ENCODE data around the gene OTOGL. TPM values are rescaled to one million over a fixed set of nuclear protein-coding genes. Genes with fewer than 3 reads are reported as not detected.

Gene OTOGL
- total and polyA plus RNA-seq, 4 donors, result 0.20 to 0.62 (median 0.54) TPM; not detected in 1

DNA sequence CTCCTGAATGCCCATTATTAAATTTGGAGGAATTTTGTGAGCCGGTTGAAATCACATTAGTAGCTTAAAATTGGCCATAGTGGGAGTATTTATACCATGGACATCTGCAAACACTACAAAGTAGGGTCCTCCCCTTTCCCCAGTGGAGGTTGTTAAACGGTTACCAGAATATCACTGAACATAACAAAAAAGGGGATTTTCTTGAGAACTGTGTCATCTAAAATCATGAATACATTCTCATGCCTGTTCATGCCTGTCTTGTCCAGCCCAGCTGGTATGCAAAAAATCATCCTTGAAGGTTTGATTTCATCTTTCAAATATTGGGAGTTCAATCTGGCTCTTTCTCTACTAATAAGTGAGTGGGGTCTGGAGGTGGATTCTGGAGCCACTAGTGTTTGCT is 96.4 kb downstream of the OTOGL start:
- no peak for ATAC-seq (ENCODE audit: low FRiP score)
- no peak for DNase-seq
- Histone ChIP-seq H3K36me3 (ENCODE audit: control insufficient read depth in 1 of 2, insufficient read depth in 2 of 2, low read length in 1 of 2) (no peaks in the 10 kb centered on the region), H3K27me3 (ENCODE audit: control insufficient read depth in 1 of 2, insufficient read depth in 2 of 2, low read length in 1 of 2) (no peaks in the 10 kb centered on the region), H3K4me3 (ENCODE audit: low read length in 2 of 2) (no peak overlapping the region), H3K9me3 (ENCODE audit: control insufficient read depth, low read length) (no peaks in the 10 kb centered on the region), H3K4me1 (ENCODE audit: control insufficient read depth in 1 of 2, insufficient read depth in 2 of 2, low read length in 2 of 2) (no peaks in the 10 kb centered on the region), H3K27ac (ENCODE audit: low read depth in 1 of 2, low read length in 2 of 2) (no peak overlapping the region)
- intact Hi-C loops (cut with DNase I), result loop anchor here in 1 of 2 donors (10.0 kb wide), 1 partner anchor 209 kb away; no protein-coding TSS in a partner anchor
- WGBS, 2 donors, result 69 to 70% methylated on average over 2 of the region's 2 CpGs

DNA sequence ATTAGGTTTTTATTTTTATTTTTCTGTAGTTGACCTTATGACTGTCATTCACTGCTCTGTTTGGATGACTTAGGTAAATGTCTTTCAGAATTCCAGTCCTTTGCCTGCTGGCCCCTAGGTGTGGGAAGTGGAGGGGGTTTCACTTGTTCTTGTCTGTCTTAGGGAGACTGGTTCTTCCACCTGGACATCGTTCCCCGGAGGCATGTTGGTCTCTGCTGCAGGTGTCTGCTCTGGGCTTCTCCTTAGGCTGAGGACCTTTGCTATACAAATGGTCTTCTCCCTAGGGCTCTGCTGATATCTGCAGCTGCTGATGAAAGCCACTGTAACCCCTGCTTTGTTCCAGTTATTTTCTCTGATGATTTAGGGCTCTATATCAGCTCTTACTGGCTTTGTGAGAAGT is 97.1 kb downstream of the OTOGL start:
- Histone ChIP-seq H3K27ac (ENCODE audit: low read depth in 1 of 2, low read length in 2 of 2) (no peak overlapping the region), H3K4me3 (ENCODE audit: low read length in 2 of 2) (no peak overlapping the region), H3K4me1 (ENCODE audit: control insufficient read depth in 1 of 2, insufficient read depth in 2 of 2, low read length in 2 of 2) (no peaks in the 10 kb centered on the region), H3K27me3 (ENCODE audit: control insufficient read depth in 1 of 2, insufficient read depth in 2 of 2, low read length in 1 of 2) (no peaks in the 10 kb centered on the region), H3K9me3 (ENCODE audit: control insufficient read depth, low read length) (no peaks in the 10 kb centered on the region), H3K36me3 (ENCODE audit: control insufficient read depth in 1 of 2, insufficient read depth in 2 of 2, low read length in 1 of 2) (no peaks in the 10 kb centered on the region)
- WGBS, 2 donors, result 92 to 95% methylated on average over 2 of the region's 2 CpGs
- ATAC-seq (ENCODE audit: low FRiP score) (no peak), DNase-seq (no peak)
- intact Hi-C loops (cut with DNase I), result loop anchor here in 1 of 2 donors (10.0 kb wide), 1 partner anchor 208 kb away; no protein-coding TSS in a partner anchor

DNA sequence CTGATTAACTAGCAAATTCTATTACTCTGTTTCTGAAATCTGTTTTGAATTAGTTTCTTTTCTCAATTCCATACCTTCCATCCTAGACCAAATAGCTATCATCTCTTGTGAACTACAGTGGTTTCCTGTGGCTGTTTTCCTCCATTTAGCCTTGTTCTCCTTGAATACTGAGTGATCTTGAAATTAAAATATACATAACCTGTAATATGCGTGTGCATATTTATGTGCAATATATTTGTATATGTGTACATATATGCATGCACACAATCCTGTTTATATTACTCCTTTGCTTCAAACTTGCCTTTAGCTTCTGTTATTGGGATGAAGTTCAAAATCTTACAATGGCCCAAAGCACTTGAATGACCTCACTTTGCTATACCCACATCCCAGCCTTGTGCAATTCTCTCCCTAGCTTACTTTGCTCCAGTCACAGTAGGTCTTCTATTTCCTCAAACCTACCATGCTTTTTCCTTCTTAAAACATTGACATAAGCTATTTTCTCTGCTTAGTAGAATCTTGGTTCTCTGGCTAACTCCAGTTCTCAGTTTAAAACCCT is 99.5 kb downstream of the OTOGL start:
- intact Hi-C loops (cut with DNase I), result loop anchor here in 1 of 2 donors (10.0 kb wide), 1 partner anchor 206 kb away; no protein-coding TSS in a partner anchor
- Histone ChIP-seq H3K4me1 (ENCODE audit: control insufficient read depth in 1 of 2, insufficient read depth in 2 of 2, low read length in 2 of 2) (no peaks in the 10 kb centered on the region), H3K27me3 (ENCODE audit: control insufficient read depth in 1 of 2, insufficient read depth in 2 of 2, low read length in 1 of 2) (no peaks in the 10 kb centered on the region), H3K4me3 (ENCODE audit: low read length in 2 of 2) (no peak overlapping the region), H3K36me3 (ENCODE audit: control insufficient read depth in 1 of 2, insufficient read depth in 2 of 2, low read length in 1 of 2) (no peaks in the 10 kb centered on the region), H3K9me3 (ENCODE audit: control insufficient read depth, low read length) (no peaks in the 10 kb centered on the region), H3K27ac (ENCODE audit: low read depth in 1 of 2, low read length in 2 of 2) (no peak overlapping the region)
- no peak for ATAC-seq (ENCODE audit: low FRiP score)
- WGBS, 2 donors, result 97 to 98% methylated on average over 1 of the region's 1 CpG
- DNase-seq, result no peak

DNA sequence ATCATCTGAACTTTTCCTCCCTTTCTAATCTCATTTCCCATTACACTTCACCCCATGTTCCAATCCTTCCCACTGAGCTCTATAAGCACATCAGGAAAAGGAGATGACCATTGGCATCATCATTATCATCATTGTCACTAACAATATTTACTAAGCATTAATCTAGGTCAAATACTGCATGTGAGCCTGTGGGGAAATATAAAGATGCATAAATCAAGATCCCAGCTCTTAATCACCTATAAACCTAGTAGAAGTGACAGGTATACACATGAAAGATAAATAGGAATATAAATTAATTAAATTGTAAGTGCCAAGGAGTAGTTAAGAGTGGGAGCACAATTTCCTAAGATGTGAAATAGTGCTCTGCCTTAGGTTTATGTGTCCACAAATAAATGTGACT is 100.6 kb downstream of the OTOGL start:
- ATAC-seq (ENCODE audit: low FRiP score), result no peak
- H3K4me3 ChIP-seq (ENCODE audit: low read length in 2 of 2), result no peak overlapping the region
- no peak for DNase-seq
- H3K4me1 ChIP-seq (ENCODE audit: control insufficient read depth in 1 of 2, insufficient read depth in 2 of 2, low read length in 2 of 2), result no peaks in the 10 kb centered on the region
- no peaks in the 10 kb centered on the region for H3K9me3 ChIP-seq (ENCODE audit: control insufficient read depth, low read length)
- no peaks in the 10 kb centered on the region for H3K27me3 ChIP-seq (ENCODE audit: control insufficient read depth in 1 of 2, insufficient read depth in 2 of 2, low read length in 1 of 2)
- intact Hi-C loops (cut with DNase I), result loop anchor here in 1 of 2 donors (10.0 kb wide), 1 partner anchor 205 kb away; no protein-coding TSS in a partner anchor
- no peak overlapping the region for H3K27ac ChIP-seq (ENCODE audit: low read depth in 1 of 2, low read length in 2 of 2)
- no peaks in the 10 kb centered on the region for H3K36me3 ChIP-seq (ENCODE audit: control insufficient read depth in 1 of 2, insufficient read depth in 2 of 2, low read length in 1 of 2)

DNA sequence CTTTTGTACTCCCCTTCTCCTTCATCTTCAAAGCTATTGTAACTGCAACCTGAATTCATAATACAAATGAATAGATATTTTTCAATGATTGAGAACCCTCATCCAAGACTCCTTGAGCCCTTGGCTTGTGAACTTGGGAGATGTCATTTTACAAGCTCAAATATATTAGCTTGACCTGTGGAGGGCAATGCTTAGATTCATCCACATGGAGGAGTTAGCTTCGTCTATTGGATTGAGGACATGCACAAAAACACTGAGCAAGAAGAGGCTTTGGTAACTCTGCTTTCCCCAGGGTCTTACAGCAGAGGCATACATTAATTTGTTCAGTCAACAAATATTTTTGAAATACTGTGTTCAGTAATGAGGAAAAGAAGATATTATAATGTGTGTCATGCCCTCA is 101.1 kb downstream of the OTOGL start:
- Histone ChIP-seq H3K27ac (ENCODE audit: low read depth in 1 of 2, low read length in 2 of 2) (no peak overlapping the region), H3K4me3 (ENCODE audit: low read length in 2 of 2) (no peak overlapping the region), H3K4me1 (ENCODE audit: control insufficient read depth in 1 of 2, insufficient read depth in 2 of 2, low read length in 2 of 2) (no peaks in the 10 kb centered on the region), H3K9me3 (ENCODE audit: control insufficient read depth, low read length) (no peaks in the 10 kb centered on the region), H3K27me3 (ENCODE audit: control insufficient read depth in 1 of 2, insufficient read depth in 2 of 2, low read length in 1 of 2) (no peaks in the 10 kb centered on the region), H3K36me3 (ENCODE audit: control insufficient read depth in 1 of 2, insufficient read depth in 2 of 2, low read length in 1 of 2) (no peaks in the 10 kb centered on the region)
- ATAC-seq (ENCODE audit: low FRiP score), result no peak
- DNase-seq, result no peak
- 90 to 93% methylated on average over 1 of the region's 1 CpG for WGBS, 2 donors
- intact Hi-C loops (cut with DNase I), result no loop called here

DNA sequence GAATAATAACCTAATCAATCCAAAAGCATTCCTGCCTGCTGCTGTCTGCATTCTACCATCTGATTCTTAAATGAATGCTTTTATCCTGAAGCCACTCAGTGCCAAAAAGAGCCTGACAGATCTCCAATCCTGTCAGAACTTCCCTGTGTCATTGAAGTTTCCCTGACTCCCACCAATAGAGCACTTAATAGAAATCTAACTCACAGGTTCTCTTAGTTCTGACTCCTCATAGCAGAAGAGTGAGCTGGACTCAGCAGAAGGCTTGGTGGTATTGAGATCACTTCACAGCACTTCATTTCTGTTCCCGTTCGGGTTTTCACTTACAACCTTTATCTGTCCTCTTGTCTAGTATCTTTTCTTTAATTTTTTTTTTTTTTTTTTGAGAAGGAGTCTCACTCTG is 102.6 kb downstream of the OTOGL start:
- 92% methylated on average over 2 of the region's 2 CpGs for WGBS, 2 donors
- no peaks in the 10 kb centered on the region for H3K36me3 ChIP-seq (ENCODE audit: control insufficient read depth in 1 of 2, insufficient read depth in 2 of 2, low read length in 1 of 2)
- DNase-seq (no peak), ATAC-seq (ENCODE audit: low FRiP score) (no peak)
- H3K27ac ChIP-seq (ENCODE audit: low read depth in 1 of 2, low read length in 2 of 2), result no peak overlapping the region
- H3K9me3 ChIP-seq (ENCODE audit: control insufficient read depth, low read length), result no peaks in the 10 kb centered on the region
- H3K4me3 ChIP-seq (ENCODE audit: low read length in 2 of 2), result no peak overlapping the region
- H3K4me1 ChIP-seq (ENCODE audit: control insufficient read depth in 1 of 2, insufficient read depth in 2 of 2, low read length in 2 of 2), result no peaks in the 10 kb centered on the region
- intact Hi-C loops (cut with DNase I), result no loop called here
- H3K27me3 ChIP-seq (ENCODE audit: control insufficient read depth in 1 of 2, insufficient read depth in 2 of 2, low read length in 1 of 2), result no peaks in the 10 kb centered on the region

DNA sequence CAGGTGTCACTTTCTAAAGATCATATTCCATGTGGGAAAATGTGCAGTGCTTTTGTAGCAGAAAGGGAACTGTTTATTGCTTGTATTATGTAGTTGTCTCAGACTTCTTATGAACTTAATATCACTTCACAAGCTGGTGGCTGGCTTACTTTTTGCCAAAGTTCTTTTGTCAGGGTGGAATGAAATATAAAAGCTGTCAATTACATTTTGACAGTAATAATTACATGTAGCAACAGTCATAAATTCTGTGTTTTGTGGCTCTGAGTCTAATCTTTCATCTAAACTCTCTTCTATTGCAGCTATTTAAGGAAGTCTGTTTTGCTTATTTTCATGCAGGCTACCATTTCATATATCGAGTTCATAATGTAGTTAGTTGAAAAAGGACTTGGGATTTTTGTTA is 106.6 kb downstream of the OTOGL start:
- ATAC-seq (ENCODE audit: low FRiP score), result no peak
- WGBS, 2 donors, result 22 to 24% methylated on average over 1 of the region's 1 CpG
- DNase-seq, result no peak
- H3K4me3 ChIP-seq (ENCODE audit: low read length in 2 of 2), result no peak overlapping the region
- H3K9me3 ChIP-seq (ENCODE audit: control insufficient read depth, low read length), result no peaks in the 10 kb centered on the region
- no peaks in the 10 kb centered on the region for H3K4me1 ChIP-seq (ENCODE audit: control insufficient read depth in 1 of 2, insufficient read depth in 2 of 2, low read length in 2 of 2)
- H3K36me3 ChIP-seq (ENCODE audit: control insufficient read depth in 1 of 2, insufficient read depth in 2 of 2, low read length in 1 of 2), result no peaks in the 10 kb centered on the region
- intact Hi-C loops (cut with DNase I), result no loop called here
- no peak overlapping the region for H3K27ac ChIP-seq (ENCODE audit: low read depth in 1 of 2, low read length in 2 of 2)
- H3K27me3 ChIP-seq (ENCODE audit: control insufficient read depth in 1 of 2, insufficient read depth in 2 of 2, low read length in 1 of 2), result no peaks in the 10 kb centered on the region

DNA sequence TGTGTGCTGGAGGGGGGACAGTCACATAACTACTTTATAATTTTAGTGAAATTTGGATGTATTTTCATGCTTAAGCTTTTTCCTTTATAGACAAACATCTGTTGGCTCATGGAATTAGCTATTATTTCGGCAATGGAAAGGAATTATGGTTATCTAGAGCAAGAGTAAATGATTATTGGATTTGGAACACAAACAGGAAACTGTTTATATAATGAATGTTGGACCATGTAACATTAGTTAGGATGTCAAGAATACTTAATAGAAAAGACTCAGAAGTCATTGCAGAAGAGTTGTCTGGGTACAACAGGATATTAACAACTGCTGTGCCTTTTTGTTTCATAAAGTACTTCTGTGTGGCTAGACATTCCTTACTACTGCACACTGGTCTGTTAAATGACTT is 108.7 kb downstream of the OTOGL start:
- 88 to 100% methylated on average over 1 of the region's 1 CpG for WGBS, 2 donors
- no peaks in the 10 kb centered on the region for H3K4me1 ChIP-seq (ENCODE audit: control insufficient read depth in 1 of 2, insufficient read depth in 2 of 2, low read length in 2 of 2)
- no peaks in the 10 kb centered on the region for H3K36me3 ChIP-seq (ENCODE audit: control insufficient read depth in 1 of 2, insufficient read depth in 2 of 2, low read length in 1 of 2)
- intact Hi-C loops (cut with DNase I), result no loop called here
- H3K9me3 ChIP-seq (ENCODE audit: control insufficient read depth, low read length), result no peaks in the 10 kb centered on the region
- ATAC-seq (ENCODE audit: low FRiP score) (no peak), DNase-seq (no peak)
- no peak overlapping the region for H3K27ac ChIP-seq (ENCODE audit: low read depth in 1 of 2, low read length in 2 of 2)
- no peak overlapping the region for H3K4me3 ChIP-seq (ENCODE audit: low read length in 2 of 2)
- no peaks in the 10 kb centered on the region for H3K27me3 ChIP-seq (ENCODE audit: control insufficient read depth in 1 of 2, insufficient read depth in 2 of 2, low read length in 1 of 2)

DNA sequence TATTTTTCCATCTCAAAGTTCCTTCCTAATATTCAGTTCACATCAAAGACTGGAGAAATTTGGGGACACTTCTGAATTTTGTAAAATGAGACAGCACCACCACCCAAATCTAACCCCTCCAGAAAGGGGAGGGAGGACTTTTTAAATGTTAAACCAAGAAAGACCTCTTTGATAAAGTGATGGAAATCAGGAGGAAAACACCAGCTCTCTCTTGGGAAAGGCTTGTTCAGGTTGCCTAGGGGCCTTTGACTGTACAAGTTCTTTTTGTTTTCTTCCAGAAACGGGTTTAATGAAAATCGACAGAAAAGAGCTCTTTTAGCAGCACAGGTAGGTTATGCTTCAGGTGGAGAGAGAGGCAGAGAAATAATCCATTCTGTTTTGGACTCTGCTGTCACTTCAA is 112.3 kb downstream of the OTOGL start:
- DNase-seq (no peak), ATAC-seq (ENCODE audit: low FRiP score) (no peak)
- Histone ChIP-seq H3K36me3 (ENCODE audit: control insufficient read depth in 1 of 2, insufficient read depth in 2 of 2, low read length in 1 of 2) (no peaks in the 10 kb centered on the region), H3K4me3 (ENCODE audit: low read length in 2 of 2) (no peak overlapping the region), H3K27me3 (ENCODE audit: control insufficient read depth in 1 of 2, insufficient read depth in 2 of 2, low read length in 1 of 2) (no peaks in the 10 kb centered on the region), H3K27ac (ENCODE audit: low read depth in 1 of 2, low read length in 2 of 2) (no peak overlapping the region), H3K9me3 (ENCODE audit: control insufficient read depth, low read length) (no peaks in the 10 kb centered on the region), H3K4me1 (ENCODE audit: control insufficient read depth in 1 of 2, insufficient read depth in 2 of 2, low read length in 2 of 2) (no peaks in the 10 kb centered on the region)
- WGBS, 2 donors, result 70 to 79% methylated on average over 2 of the region's 2 CpGs
- intact Hi-C loops (cut with DNase I), result no loop called here

Measured in aorta (tissue), 5 donors.